Measurements from ENCODE around the gene SPSB2. TPM values are rescaled to one million over a fixed set of nuclear protein-coding genes. Genes with fewer than 3 reads are reported as not detected.

SPSB2 gene
- total RNA-seq, 4 donors from 2014 or later, result 4.1 to 6.5 (median 5.7) TPM

GRCh38 chr12:6858799-6859198, 14.3 kb downstream of the SPSB2 start:
- TF ChIP-seq, protein P1, sequence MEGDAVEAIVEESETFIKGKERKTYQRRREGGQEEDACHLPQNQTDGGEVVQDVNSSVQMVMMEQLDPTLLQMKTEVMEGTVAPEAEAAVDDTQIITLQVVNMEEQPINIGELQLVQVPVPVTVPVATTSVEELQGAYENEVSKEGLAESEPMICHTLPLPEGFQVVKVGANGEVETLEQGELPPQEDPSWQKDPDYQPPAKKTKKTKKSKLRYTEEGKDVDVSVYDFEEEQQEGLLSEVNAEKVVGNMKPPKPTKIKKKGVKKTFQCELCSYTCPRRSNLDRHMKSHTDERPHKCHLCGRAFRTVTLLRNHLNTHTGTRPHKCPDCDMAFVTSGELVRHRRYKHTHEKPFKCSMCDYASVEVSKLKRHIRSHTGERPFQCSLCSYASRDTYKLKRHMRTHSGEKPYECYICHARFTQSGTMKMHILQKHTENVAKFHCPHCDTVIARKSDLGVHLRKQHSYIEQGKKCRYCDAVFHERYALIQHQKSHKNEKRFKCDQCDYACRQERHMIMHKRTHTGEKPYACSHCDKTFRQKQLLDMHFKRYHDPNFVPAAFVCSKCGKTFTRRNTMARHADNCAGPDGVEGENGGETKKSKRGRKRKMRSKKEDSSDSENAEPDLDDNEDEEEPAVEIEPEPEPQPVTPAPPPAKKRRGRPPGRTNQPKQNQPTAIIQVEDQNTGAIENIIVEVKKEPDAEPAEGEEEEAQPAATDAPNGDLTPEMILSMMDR (IDR thresholded peaks at IDR 0.05), result no peak
- DNase-seq (ENCODE audit: low spot score) (no peak), ATAC-seq (ENCODE audit: low FRiP score) (no peak)

DNA sequence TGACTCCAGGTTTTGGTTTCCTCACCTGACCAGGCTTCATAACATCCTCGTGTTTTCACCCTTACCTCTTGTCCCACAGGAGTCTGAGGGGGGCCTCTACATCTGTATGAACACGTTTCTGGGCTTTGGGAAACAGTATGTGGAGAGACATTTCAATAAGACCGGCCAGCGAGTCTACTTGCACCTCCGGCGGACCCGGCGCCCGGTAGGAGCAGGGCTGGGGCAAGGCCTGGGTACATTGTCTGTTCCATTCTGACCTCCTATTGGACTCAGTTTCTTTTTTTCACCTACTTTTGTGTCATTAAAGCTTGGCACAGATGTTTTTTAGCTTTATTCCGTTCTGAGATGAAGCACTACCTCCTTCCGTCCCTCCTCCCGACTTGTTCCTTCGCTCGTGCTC, 17.8 kb downstream of the SPSB2 start:
- ATAC-seq (ENCODE audit: low FRiP score) (no peak), DNase-seq (ENCODE audit: low spot score) (no peak)
- TF ChIP-seq, protein P1 (IDR thresholded peaks at IDR 0.05), result no peak

GRCh38 chr12:6854036-6854435, 19.1 kb downstream of the SPSB2 start:
- ATAC-seq (ENCODE audit: low FRiP score), result no peak
- TF ChIP-seq, protein P1 (IDR thresholded peaks at IDR 0.05), result no peak
- DNase-seq (ENCODE audit: low spot score), result no peak

GRCh38 chr12:6853626-6854025, 19.5 kb downstream of the SPSB2 start:
- ATAC-seq (ENCODE audit: low FRiP score) (no peak), DNase-seq (ENCODE audit: low spot score) (no peak)
- TF ChIP-seq, protein P1 (IDR thresholded peaks at IDR 0.05), result no peak

GRCh38 chr12:6852651-6853354, 20.3 kb downstream of the SPSB2 start:
- TF ChIP-seq, protein P1 (IDR thresholded peaks at IDR 0.05), result no peak
- DNase-seq (ENCODE audit: low spot score) (no peak), ATAC-seq (ENCODE audit: low FRiP score) (no peak)

- DNase-seq (ENCODE audit: low spot score), result peak; percentile 85
- TF ChIP-seq, protein P1 (IDR thresholded peaks at IDR 0.05), result no peak
- ATAC-seq (ENCODE audit: low FRiP score), result peak; percentile 94
These were observed 21.0 kb downstream of the SPSB2 start, which contains the start of gene USP5 for GRCh38 chr12:6851921-6852650. Gene USP5 (plus strand): TSS chr12:6852150. CDS start chr12:6852180, 30 bp downstream.

Data from omental fat pad (tissue), 4 donors.